ENCODE data around the gene TBX4.

TBX4 gene

GRCh38 chr17:61486135-61487120 lies 34.2 kb downstream of the TBX4 start:
- TF ChIP-seq, protein P1, sequence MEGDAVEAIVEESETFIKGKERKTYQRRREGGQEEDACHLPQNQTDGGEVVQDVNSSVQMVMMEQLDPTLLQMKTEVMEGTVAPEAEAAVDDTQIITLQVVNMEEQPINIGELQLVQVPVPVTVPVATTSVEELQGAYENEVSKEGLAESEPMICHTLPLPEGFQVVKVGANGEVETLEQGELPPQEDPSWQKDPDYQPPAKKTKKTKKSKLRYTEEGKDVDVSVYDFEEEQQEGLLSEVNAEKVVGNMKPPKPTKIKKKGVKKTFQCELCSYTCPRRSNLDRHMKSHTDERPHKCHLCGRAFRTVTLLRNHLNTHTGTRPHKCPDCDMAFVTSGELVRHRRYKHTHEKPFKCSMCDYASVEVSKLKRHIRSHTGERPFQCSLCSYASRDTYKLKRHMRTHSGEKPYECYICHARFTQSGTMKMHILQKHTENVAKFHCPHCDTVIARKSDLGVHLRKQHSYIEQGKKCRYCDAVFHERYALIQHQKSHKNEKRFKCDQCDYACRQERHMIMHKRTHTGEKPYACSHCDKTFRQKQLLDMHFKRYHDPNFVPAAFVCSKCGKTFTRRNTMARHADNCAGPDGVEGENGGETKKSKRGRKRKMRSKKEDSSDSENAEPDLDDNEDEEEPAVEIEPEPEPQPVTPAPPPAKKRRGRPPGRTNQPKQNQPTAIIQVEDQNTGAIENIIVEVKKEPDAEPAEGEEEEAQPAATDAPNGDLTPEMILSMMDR (IDR thresholded peaks at IDR 0.05; ENCODE audit: low read depth, low read length, missing control alignments), result no peak
- in situ Hi-C loops (cut with HindIII; ENCODE audit: low pct_ligation_motif_present, low sequenced_read_pairs), result no loop called here
- DNase-seq, result no peak
- no peaks in the 10 kb centered on the region for H3K27me3 ChIP-seq (replicated peaks)
- no peak overlapping the region for H3K27ac ChIP-seq
- no peak overlapping the region for H3K4me3 ChIP-seq (ENCODE audit: low read depth, low read length)
- H3K36me3 ChIP-seq (replicated peaks), result no peaks in the 10 kb centered on the region

DNA sequence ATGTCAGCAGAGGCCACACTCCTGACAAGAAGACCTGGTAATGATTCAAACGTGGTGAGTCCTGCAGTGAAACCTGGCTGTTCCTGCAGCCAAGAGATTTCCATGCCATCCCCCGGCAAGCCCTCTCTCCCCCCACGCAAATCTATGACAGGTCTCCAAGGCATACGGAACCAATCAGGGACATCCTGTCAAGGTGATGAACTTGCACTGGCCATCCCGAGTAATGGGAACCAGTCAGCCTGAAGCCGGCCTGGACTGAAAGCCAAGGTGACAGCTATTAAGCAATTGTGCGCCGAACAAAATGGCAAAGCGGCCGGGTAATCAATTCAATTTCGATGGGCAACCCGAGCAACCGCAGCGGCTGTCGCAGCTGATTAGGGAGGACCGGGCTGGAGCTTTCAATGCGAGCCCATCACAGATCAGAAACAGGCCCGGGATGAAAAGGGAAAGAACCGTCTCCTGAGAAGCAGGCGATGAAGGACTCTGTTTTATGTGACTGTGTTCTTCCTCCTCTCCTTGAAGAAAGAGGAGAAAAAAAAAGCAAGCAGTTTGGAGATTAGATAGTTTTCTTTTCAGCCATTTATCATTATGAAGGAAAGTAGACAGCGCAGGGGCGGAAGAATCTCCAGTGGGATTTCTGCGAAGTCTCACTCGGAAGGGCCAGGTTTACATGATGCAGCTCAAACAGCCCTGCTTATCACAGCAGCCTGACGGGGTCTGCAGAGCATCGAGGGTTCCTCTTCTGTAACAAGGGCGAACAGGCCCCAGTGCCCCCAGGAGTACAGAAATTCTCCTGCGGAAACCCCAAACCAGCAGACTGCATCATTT lies 35.2 kb downstream of the TBX4 start:
- Histone ChIP-seq H3K36me3 (replicated peaks) (no peaks in the 10 kb centered on the region), H3K4me3 (ENCODE audit: low read depth, low read length) (no peak overlapping the region), H3K27me3 (replicated peaks) (no peaks in the 10 kb centered on the region), H3K27ac (no peak overlapping the region)
- no peak for DNase-seq
- TF ChIP-seq, protein P1 (IDR thresholded peaks at IDR 0.05; ENCODE audit: low read depth, low read length, missing control alignments), result no peak
- in situ Hi-C loops (cut with HindIII; ENCODE audit: low pct_ligation_motif_present, low sequenced_read_pairs), result no loop called here

- H3K27ac ChIP-seq, result no peak overlapping the region
- no peaks in the 10 kb centered on the region for H3K27me3 ChIP-seq (replicated peaks)
- no peaks in the 10 kb centered on the region for H3K36me3 ChIP-seq (replicated peaks)
- TF ChIP-seq, protein P1 (IDR thresholded peaks at IDR 0.05; ENCODE audit: low read depth, low read length, missing control alignments), result no peak
- in situ Hi-C loops (cut with HindIII; ENCODE audit: low pct_ligation_motif_present, low sequenced_read_pairs), result no loop called here
- no peak for DNase-seq
- no peak overlapping the region for H3K4me3 ChIP-seq (ENCODE audit: low read depth, low read length)
Observed at GRCh38 chr17:61487989-61488595, 35.9 kb downstream of the TBX4 start.

- TF ChIP-seq, protein P1 (IDR thresholded peaks at IDR 0.05; ENCODE audit: low read depth, low read length, missing control alignments), result no peak
- Histone ChIP-seq H3K4me3 (ENCODE audit: low read depth, low read length) (no peak overlapping the region), H3K27ac (no peak overlapping the region), H3K27me3 (replicated peaks) (no peaks in the 10 kb centered on the region), H3K36me3 (replicated peaks) (no peaks in the 10 kb centered on the region)
- DNase-seq, result no peak
- in situ Hi-C loops (cut with HindIII; ENCODE audit: low pct_ligation_motif_present, low sequenced_read_pairs), result no loop called here
Observed at GRCh38 chr17:61488878-61489718, 36.9 kb downstream of the TBX4 start.

All from brain microvascular endothelial cell (primary cell).